SK-N-SH (cell line): Measurements from ENCODE around the gene CAP2. TPM values are rescaled to one million over a fixed set of nuclear protein-coding genes. Genes with fewer than 3 reads are reported as not detected.

Experiments
- FOSL2 ChIP-seq: IDR thresholded peaks from 2 replicates; pipeline ENCODE4 v1.4.0; 2012; ENCODE audit warnings: low read depth, mild to moderate bottlenecking, moderate library complexity, borderline replicate concordance
- FOXJ3 ChIP-seq: sonication (generic); formaldehyde crosslinking; IDR thresholded peaks from 2 replicates; pipeline ENCODE4 v1.5.1; 2020; ENCODE audit warnings: mild to moderate bottlenecking, missing genetic modification reagents
- GABPA ChIP-seq: IDR thresholded peaks from 2 replicates; pipeline ENCODE4 v1.4.0; 2012; ENCODE audit warnings: low read depth, mild to moderate bottlenecking
- JUND ChIP-seq: IDR thresholded peaks from 2 replicates; pipeline ENCODE4 v1.4.0; 2012
- MAX ChIP-seq: IDR thresholded peaks from 2 replicates; pipeline ENCODE4 v1.4.0; 2012; ENCODE audit warnings: low read depth
- RAD21 ChIP-seq: IDR thresholded peaks from 2 replicates; pipeline ENCODE4 v1.6.1; 2012; ENCODE audit warnings: mild to moderate bottlenecking, low read length
- RCOR1 ChIP-seq: fragments of 150-350 bp; IDR thresholded peaks from 2 replicates; pipeline ENCODE4 v1.6.1; 2017; ENCODE audit warnings: antibody characterized with exemption, low read length
- RFX5 ChIP-seq: IDR thresholded peaks from 2 replicates; pipeline ENCODE4 v1.6.1; 2012; ENCODE audit warnings: mild to moderate bottlenecking, improper control_type of control experiment, low read length
- RXRA ChIP-seq: IDR thresholded peaks from 2 replicates; pipeline ENCODE4 v1.4.0; 2012; ENCODE audit warnings: low read depth, mild to moderate bottlenecking, borderline replicate concordance
- SMC3 ChIP-seq: IDR thresholded peaks from 2 replicates; pipeline ENCODE4 v1.6.1; 2012; ENCODE audit warnings: low read depth, low read length, improper control_type of control experiment
- TAF1 ChIP-seq: IDR thresholded peaks from 2 replicates; pipeline ENCODE4 v1.6.1; 2012; ENCODE audit warnings: low read depth, mild to moderate bottlenecking, low read length, moderate library complexity, borderline replicate concordance
- USF1 ChIP-seq: IDR thresholded peaks from 2 replicates; pipeline ENCODE4 v1.4.0; 2012; ENCODE audit warnings: low read depth, borderline replicate concordance
- YY1 ChIP-seq: IDR thresholded peaks from 2 replicates; pipeline ENCODE4 v1.4.0; 2012; ENCODE audit warnings: low read depth, mild to moderate bottlenecking
- polyA plus RNA-seq, 3 experiments: library from polyadenylated mRNA; depleted of rRNA; stranded (reverse); fragments of >200 nt; gene quantifications; 2 replicates each; pipeline ENCODE4 v1.2.3, GENCODE V29; 2012
- TF ChIP-seq, protein P1 (sequence below): fragments of 150-350 bp; IDR thresholded peaks from 2 replicates; pipeline ENCODE4 v1.6.1; 2016; ENCODE audit warnings: mild to moderate bottlenecking, low read depth, low read length
- TF ChIP-seq, protein P2 (sequence below): fragments of 150-350 bp; IDR thresholded peaks from 2 replicates; pipeline ENCODE4 v1.6.1; 2017; ENCODE audit warnings: antibody characterized with exemption, low read length, low read depth, borderline replicate concordance
- TF ChIP-seq, protein P3 (sequence below): IDR thresholded peaks from 2 replicates; pipeline ENCODE4 v1.6.1; 2012; ENCODE audit warnings: mild to moderate bottlenecking, low read depth, low read length, moderate library complexity

The CAP2 gene
- polyA plus RNA-seq, 1 of the 3 experiments (the other 2 are of a cell fraction): 8.5 TPM

GRCh38 chr6:17589406-17590096, 196.2 kb downstream of the CAP2 start (continued):
- TF ChIP-seq, protein P1, sequence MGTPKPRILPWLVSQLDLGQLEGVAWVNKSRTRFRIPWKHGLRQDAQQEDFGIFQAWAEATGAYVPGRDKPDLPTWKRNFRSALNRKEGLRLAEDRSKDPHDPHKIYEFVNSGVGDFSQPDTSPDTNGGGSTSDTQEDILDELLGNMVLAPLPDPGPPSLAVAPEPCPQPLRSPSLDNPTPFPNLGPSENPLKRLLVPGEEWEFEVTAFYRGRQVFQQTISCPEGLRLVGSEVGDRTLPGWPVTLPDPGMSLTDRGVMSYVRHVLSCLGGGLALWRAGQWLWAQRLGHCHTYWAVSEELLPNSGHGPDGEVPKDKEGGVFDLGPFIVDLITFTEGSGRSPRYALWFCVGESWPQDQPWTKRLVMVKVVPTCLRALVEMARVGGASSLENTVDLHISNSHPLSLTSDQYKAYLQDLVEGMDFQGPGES: no peak
- TF ChIP-seq SMC3 (no peak), JUND (peak; percentile 43; the same call in 1 of the 2 replicates), YY1 (no peak), RXRA (no peak), TAF1 (no peak), MAX (0 out of 2 replicates have a peak, but pooled peaks have one; percentile 23), RFX5 (no peak), RAD21 (no peak), FOXJ3 (CRISPR knock-in tag) (no peak), GABPA (no peak), RCOR1 (no peak), USF1 (no peak), FOSL2 (peak; percentile 52)
- TF ChIP-seq, protein P2, sequence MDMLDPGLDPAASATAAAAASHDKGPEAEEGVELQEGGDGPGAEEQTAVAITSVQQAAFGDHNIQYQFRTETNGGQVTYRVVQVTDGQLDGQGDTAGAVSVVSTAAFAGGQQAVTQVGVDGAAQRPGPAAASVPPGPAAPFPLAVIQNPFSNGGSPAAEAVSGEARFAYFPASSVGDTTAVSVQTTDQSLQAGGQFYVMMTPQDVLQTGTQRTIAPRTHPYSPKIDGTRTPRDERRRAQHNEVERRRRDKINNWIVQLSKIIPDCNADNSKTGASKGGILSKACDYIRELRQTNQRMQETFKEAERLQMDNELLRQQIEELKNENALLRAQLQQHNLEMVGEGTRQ: no peak
- TF ChIP-seq, protein P3, sequence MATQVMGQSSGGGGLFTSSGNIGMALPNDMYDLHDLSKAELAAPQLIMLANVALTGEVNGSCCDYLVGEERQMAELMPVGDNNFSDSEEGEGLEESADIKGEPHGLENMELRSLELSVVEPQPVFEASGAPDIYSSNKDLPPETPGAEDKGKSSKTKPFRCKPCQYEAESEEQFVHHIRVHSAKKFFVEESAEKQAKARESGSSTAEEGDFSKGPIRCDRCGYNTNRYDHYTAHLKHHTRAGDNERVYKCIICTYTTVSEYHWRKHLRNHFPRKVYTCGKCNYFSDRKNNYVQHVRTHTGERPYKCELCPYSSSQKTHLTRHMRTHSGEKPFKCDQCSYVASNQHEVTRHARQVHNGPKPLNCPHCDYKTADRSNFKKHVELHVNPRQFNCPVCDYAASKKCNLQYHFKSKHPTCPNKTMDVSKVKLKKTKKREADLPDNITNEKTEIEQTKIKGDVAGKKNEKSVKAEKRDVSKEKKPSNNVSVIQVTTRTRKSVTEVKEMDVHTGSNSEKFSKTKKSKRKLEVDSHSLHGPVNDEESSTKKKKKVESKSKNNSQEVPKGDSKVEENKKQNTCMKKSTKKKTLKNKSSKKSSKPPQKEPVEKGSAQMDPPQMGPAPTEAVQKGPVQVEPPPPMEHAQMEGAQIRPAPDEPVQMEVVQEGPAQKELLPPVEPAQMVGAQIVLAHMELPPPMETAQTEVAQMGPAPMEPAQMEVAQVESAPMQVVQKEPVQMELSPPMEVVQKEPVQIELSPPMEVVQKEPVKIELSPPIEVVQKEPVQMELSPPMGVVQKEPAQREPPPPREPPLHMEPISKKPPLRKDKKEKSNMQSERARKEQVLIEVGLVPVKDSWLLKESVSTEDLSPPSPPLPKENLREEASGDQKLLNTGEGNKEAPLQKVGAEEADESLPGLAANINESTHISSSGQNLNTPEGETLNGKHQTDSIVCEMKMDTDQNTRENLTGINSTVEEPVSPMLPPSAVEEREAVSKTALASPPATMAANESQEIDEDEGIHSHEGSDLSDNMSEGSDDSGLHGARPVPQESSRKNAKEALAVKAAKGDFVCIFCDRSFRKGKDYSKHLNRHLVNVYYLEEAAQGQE: no peak
